Trophoblast cell (in vitro differentiated cells and primary cell): Measurements from ENCODE around the gene GRM8.

Experiments used
- DNase-seq, 2 donors: peaks; one replicate each; pipeline ENCODE4 v3.0.0-alpha.2; 2016
- H2AFZ ChIP-seq: 2 replicates; pipeline ENCODE4 v1.6.1; 2013; ENCODE audit warnings: low read length, moderate library complexity, mild to moderate bottlenecking; ENCODE audit not compliant: insufficient read depth, poor library complexity
- H2AK5ac ChIP-seq: 2 replicates; pipeline ENCODE4 v1.6.1; 2013; ENCODE audit warnings: mild to moderate bottlenecking, low read length
- H2BK120ac ChIP-seq: 2 replicates; pipeline ENCODE4 v1.6.1; 2013; ENCODE audit warnings: low read length, mild to moderate bottlenecking, moderate library complexity; ENCODE audit not compliant: insufficient read depth, poor library complexity
- H2BK12ac ChIP-seq: 2 replicates; pipeline ENCODE4 v1.6.1; 2013; ENCODE audit warnings: mild to moderate bottlenecking, low read length, moderate library complexity
- H2BK5ac ChIP-seq: 2 replicates; pipeline ENCODE4 v1.6.1; 2013; ENCODE audit warnings: low read length, low read depth, moderate library complexity, mild to moderate bottlenecking; ENCODE audit not compliant: poor library complexity
- H3K14ac ChIP-seq: 2 replicates; pipeline ENCODE4 v1.6.1; 2013; ENCODE audit warnings: mild to moderate bottlenecking, low read length
- H3K18ac ChIP-seq: 2 replicates; pipeline ENCODE4 v1.6.1; 2013; ENCODE audit warnings: mild to moderate bottlenecking, low read length
- H3K23ac ChIP-seq: 2 replicates; pipeline ENCODE4 v1.6.1; 2013; ENCODE audit warnings: low read length
- H3K27ac ChIP-seq: 2 replicates; pipeline ENCODE4 v1.5.1; 2013; ENCODE audit warnings: low read depth, mild to moderate bottlenecking, inconsistent platforms, low read length, moderate library complexity
- H3K27me3 ChIP-seq: 2 replicates; pipeline ENCODE4 v1.6.1; 2013; ENCODE audit warnings: inconsistent platforms, mild to moderate bottlenecking, low read length, moderate library complexity; ENCODE audit not compliant: insufficient read depth
- H3K36me3 ChIP-seq, 2 experiments: 1 replicate in 1 of 2; 2 replicates in 1 of 2; pipeline ENCODE4 v1.6.1; 2013; ENCODE audit warnings: low read length in 2 of 2, mild to moderate bottlenecking in 2 of 2, moderate library complexity in 1 of 2; ENCODE audit not compliant: insufficient read depth in 2 of 2, control insufficient read depth in 1 of 2
- H3K4ac ChIP-seq: 2 replicates; pipeline ENCODE4 v1.6.1; 2013; ENCODE audit warnings: low read depth, mild to moderate bottlenecking, low read length, moderate library complexity
- H3K4me1 ChIP-seq, 2 experiments: 1 replicate in 1 of 2; 2 replicates in 1 of 2; pipeline ENCODE4 v1.6.1; 2013; ENCODE audit warnings: low read length in 2 of 2, mild to moderate bottlenecking in 2 of 2, moderate library complexity in 1 of 2; ENCODE audit not compliant: insufficient read depth in 2 of 2, control insufficient read depth in 1 of 2
- H3K4me2 ChIP-seq: 2 replicates; pipeline ENCODE4 v1.6.1; 2013; ENCODE audit warnings: inconsistent platforms, mild to moderate bottlenecking, low read length, moderate library complexity
- H3K4me3 ChIP-seq: 2 replicates; pipeline ENCODE4 v1.5.1; 2013; ENCODE audit warnings: mild to moderate bottlenecking, low read depth, low read length, inconsistent platforms
- H3K79me1 ChIP-seq: one replicate; pipeline ENCODE4 v1.6.1; 2013; ENCODE audit warnings: low read length
- H3K79me2 ChIP-seq: 2 replicates; pipeline ENCODE4 v1.6.1; 2013; ENCODE audit warnings: low read length, mild to moderate bottlenecking; ENCODE audit not compliant: control insufficient read depth, insufficient read depth, poor library complexity
- H3K9ac ChIP-seq: 2 replicates; pipeline ENCODE4 v1.6.1; 2013; ENCODE audit warnings: mild to moderate bottlenecking, low read length
- H3K9me3 ChIP-seq: 2 replicates; pipeline ENCODE4 v1.6.1; 2013; ENCODE audit warnings: low read depth, mild to moderate bottlenecking, control low read depth, inconsistent platforms, low read length; ENCODE audit not compliant: insufficient read depth
- H4K12ac ChIP-seq: 2 replicates; pipeline ENCODE4 v1.6.1; 2013; ENCODE audit warnings: low read depth, mild to moderate bottlenecking, low read length, moderate library complexity
- H4K8ac ChIP-seq: 2 replicates; pipeline ENCODE4 v1.6.1; 2013; ENCODE audit warnings: low read depth, mild to moderate bottlenecking, low read length, moderate library complexity
- H4K91ac ChIP-seq: one replicate; pipeline ENCODE4 v1.6.1; 2013; ENCODE audit warnings: low read depth, mild to moderate bottlenecking, low read length, moderate library complexity
- WGBS: extraction: QIAGEN DNeasy Blood & Tissue Kit; methylation state at CpG from one replicate; pipeline ENCODE4 v1.1.7; 2013; ENCODE audit warnings: missing lambda C conversion rate; ENCODE audit not compliant: insufficient read length, insufficient coverage; ENCODE audit errors: extremely low coverage; 5-methylcytosine and 5-hydroxymethylcytosine counted together

Gene GRM8

DNA sequence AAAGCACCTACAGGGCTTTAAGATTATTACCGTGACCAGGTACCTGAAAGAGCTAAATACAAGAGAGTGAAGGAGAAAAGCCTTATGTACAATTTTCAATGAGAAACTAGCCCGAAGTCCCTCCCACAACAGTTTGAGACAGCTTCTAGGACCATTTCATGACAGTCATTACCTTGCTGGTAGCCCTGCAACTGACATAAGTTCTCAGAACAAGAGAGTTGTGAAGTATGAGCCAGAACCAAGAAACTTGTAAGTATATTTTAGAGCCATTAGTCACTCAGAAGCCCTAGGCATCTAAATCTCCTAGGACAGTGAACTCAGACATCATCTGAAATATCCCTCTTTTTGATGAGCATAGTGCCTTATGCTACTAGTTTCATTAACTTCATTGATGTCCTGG is 792.1 kb downstream of the GRM8 start:
- no peak overlapping the region for H3K4me2 ChIP-seq
- H3K23ac ChIP-seq, result no peak overlapping the region
- H2AK5ac ChIP-seq, result no peak overlapping the region
- H3K9ac ChIP-seq, result no peak overlapping the region
- H3K14ac ChIP-seq, result no peak overlapping the region
- H3K4me1 ChIP-seq, result no peaks in the 10 kb centered on the region
- H3K27me3 ChIP-seq, result no peaks in the 10 kb centered on the region
- H4K12ac ChIP-seq, result no peak overlapping the region
- H3K9me3 ChIP-seq, result no peaks in the 10 kb centered on the region
- H2BK120ac ChIP-seq, result no peak overlapping the region
- no peak overlapping the region for H3K18ac ChIP-seq
- H3K4ac ChIP-seq, result no peak overlapping the region
- H2AFZ ChIP-seq, result no peak overlapping the region
- H3K79me1 ChIP-seq, result no peaks in the 10 kb centered on the region
- no peak overlapping the region for H3K4me3 ChIP-seq
- H4K8ac ChIP-seq, result no peak overlapping the region
- no peaks in the 10 kb centered on the region for H3K36me3 ChIP-seq
- H2BK5ac ChIP-seq, result no peak overlapping the region
- H3K27ac ChIP-seq, result no peak overlapping the region
- whole genome bisulfite sequencing, result no CpG with 5 or more reads among the region's 2 CpGs
- no peak overlapping the region for H4K91ac ChIP-seq
- no peak overlapping the region for H2BK12ac ChIP-seq
- DNase-seq, result no peak
- H3K79me2 ChIP-seq, result no peaks in the 10 kb centered on the region

DNA sequence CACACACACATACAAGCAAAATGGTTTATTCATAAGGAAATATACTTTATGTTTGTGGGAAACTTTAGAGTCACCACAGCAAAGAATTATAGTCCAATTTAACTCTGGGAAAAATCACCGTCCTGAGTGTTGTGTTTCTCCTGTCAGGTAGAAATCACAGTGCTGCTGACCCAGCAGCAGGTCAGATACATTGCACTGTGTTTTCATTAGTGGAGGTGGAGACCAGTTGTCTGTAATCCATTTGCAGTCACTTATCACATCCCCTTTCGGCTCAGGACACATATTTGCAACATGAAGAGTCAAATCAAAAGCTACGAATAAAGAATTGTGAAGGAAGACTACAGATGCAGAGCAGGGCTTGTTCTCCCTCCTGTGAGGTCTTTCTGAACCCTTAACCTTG is 799.6 kb downstream of the GRM8 start:
- H3K79me2 ChIP-seq, result no peaks in the 10 kb centered on the region
- H3K9ac ChIP-seq, result no peak overlapping the region
- no peak overlapping the region for H2BK5ac ChIP-seq
- peaks cover 0 to 3% of the 10 kb centered on the region in 2 experiments for H3K4me1 ChIP-seq
- no CpG with 5 or more reads among the region's 3 CpGs for WGBS
- H4K12ac ChIP-seq, result no peak overlapping the region
- no peak overlapping the region for H3K27ac ChIP-seq
- no peak overlapping the region for H2AFZ ChIP-seq
- no peak overlapping the region for H4K8ac ChIP-seq
- H3K27me3 ChIP-seq, result no peaks in the 10 kb centered on the region
- H3K79me1 ChIP-seq, result no peaks in the 10 kb centered on the region
- H3K18ac ChIP-seq, result no peak overlapping the region
- no peak overlapping the region for H3K23ac ChIP-seq
- no peaks in the 10 kb centered on the region for H3K9me3 ChIP-seq
- H2AK5ac ChIP-seq, result no peak overlapping the region
- H2BK12ac ChIP-seq, result no peak overlapping the region
- no peak overlapping the region for H3K4me3 ChIP-seq
- no peaks in the 10 kb centered on the region for H3K36me3 ChIP-seq
- H4K91ac ChIP-seq, result no peak overlapping the region
- H2BK120ac ChIP-seq, result no peak overlapping the region
- H3K4ac ChIP-seq, result no peak overlapping the region
- H3K4me2 ChIP-seq, result no peak overlapping the region
- DNase-seq, result no peak
- H3K14ac ChIP-seq, result no peak overlapping the region

GRCh38 chr7:126450269-126450671 is 802.5 kb downstream of the GRM8 start:
- no peak overlapping the region for H2AK5ac ChIP-seq

GRCh38 chr7:126449611-126450268 is 803.0 kb downstream of the GRM8 start:
- DNase-seq, result peak; percentile 82 to 92
- Histone ChIP-seq H2AFZ (no peak overlapping the region), H3K79me2 (no peaks in the 10 kb centered on the region), H2BK12ac (no peak overlapping the region), H4K91ac (no peak overlapping the region), H3K4me1 (peaks cover 0 to 3% of the 10 kb centered on the region in 2 experiments), H3K4ac (no peak overlapping the region), H3K14ac (no peak overlapping the region), H2AK5ac (no peak overlapping the region), H4K8ac (no peak overlapping the region), H2BK5ac (no peak overlapping the region), H3K9ac (no peak overlapping the region), H3K18ac (no peak overlapping the region), H3K27me3 (no peaks in the 10 kb centered on the region), H3K4me2 (no peak overlapping the region), H3K9me3 (no peaks in the 10 kb centered on the region), H3K36me3 (no peaks in the 10 kb centered on the region), H3K27ac (no peak overlapping the region), H3K23ac (no peak overlapping the region), H3K4me3 (no peak overlapping the region), H4K12ac (no peak overlapping the region), H3K79me1 (no peaks in the 10 kb centered on the region), H2BK120ac (no peak overlapping the region)
- no CpG with 5 or more reads among the region's 3 CpGs for WGBS

More at GRCh38 chr7:126450269-126450671, 802.5 kb downstream of the GRM8 start:
- H3K4ac ChIP-seq, result no peak overlapping the region
- H2BK120ac ChIP-seq, result no peak overlapping the region
- no peak overlapping the region for H4K91ac ChIP-seq
- peak in 1 of 2 donors; percentile 44 for DNase-seq
- H2BK5ac ChIP-seq, result no peak overlapping the region
- H3K79me2 ChIP-seq, result no peaks in the 10 kb centered on the region
- H3K4me2 ChIP-seq, result no peak overlapping the region
- no peak overlapping the region for H3K4me3 ChIP-seq
- H3K23ac ChIP-seq, result no peak overlapping the region
- no peak overlapping the region for H3K18ac ChIP-seq
- no peaks in the 10 kb centered on the region for H3K9me3 ChIP-seq
- no peak overlapping the region for H3K9ac ChIP-seq
- H4K12ac ChIP-seq, result no peak overlapping the region
- H3K27me3 ChIP-seq, result no peaks in the 10 kb centered on the region
- peaks cover 0 to 3% of the 10 kb centered on the region in 2 experiments for H3K4me1 ChIP-seq
- no peak overlapping the region for H2BK12ac ChIP-seq
- no peak overlapping the region for H3K27ac ChIP-seq
- H3K14ac ChIP-seq, result no peak overlapping the region
- H2AFZ ChIP-seq, result no peak overlapping the region
- no peak overlapping the region for H4K8ac ChIP-seq
- H3K79me1 ChIP-seq, result no peaks in the 10 kb centered on the region
- WGBS, result no CpG with 5 or more reads among the region's 4 CpGs
- no peaks in the 10 kb centered on the region for H3K36me3 ChIP-seq
